Stimulated activated CD4-positive, alpha-beta T cell treated with anti-CD3 and anti-CD28 coated beads, TNF-alpha, amount 100 ng/mL, for 4 hours (primary cell): ENCODE data around the gene PLEKHG1.

Experiments used
- DNase-seq, 3 experiments: peaks; one replicate each; pipeline ENCODE4 v3.0.0-alpha.2; 2020; ENCODE audit warnings: low read depth in 3 of 3

The PLEKHG1 gene

DNA sequence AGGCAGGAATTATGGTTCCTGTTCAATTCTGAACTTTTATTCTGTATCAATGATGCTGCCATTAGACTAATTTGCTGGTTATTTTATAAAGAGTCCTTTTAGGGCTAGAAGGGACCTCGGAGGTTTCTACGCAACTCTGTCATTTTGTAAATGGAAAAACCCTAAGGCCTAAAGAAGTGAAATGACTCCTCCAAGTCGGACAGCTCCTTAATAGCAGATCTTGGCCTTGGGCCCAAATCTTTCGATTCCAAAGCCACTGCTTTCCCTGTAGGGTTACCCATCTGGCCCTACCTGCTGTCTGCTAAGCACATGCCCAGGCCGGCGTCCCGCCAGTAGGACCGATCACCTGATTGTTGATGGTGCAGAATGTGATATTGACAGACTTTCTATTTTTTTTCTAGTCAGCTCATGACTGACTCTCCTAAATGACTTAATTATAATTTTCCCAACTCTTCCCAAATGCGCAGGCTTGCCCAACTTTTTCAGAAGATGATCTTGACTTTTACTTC, 40.2 kb downstream of the PLEKHG1 start:
- no peak for DNase-seq

DNA sequence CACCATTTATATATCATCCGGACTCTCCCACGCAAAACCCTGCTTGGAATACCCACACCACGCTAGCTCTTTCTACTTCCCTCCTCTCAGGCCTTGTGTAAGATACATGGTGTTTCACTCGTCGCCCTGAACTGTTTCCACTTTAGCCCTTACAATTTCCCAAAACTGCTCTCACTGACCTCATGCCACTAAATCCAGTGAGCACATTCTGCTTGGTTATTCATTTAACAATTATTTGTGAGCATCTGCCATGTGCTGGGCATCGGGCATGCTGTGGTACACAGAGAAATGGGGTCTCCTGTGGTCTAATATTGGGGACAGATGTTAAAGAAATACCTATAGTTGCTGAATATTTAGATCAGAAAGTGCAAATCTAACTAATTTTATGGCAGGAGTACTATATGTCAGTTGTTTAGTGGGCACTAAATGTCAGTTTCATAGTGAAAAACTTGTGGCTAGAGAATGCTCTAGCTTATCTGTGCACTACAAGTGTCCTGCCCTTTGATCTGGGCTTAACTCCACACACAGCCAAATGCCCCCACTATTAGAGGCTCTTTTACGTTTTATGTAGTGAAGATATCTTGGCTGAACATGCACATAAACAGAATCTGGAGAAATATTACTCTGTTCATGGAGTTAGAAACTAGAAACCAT, 41.0 kb downstream of the PLEKHG1 start:
- no peak for DNase-seq

GRCh38 chr6:150641398-150642139, 41.9 kb downstream of the PLEKHG1 start:
- DNase-seq: no peak

DNA sequence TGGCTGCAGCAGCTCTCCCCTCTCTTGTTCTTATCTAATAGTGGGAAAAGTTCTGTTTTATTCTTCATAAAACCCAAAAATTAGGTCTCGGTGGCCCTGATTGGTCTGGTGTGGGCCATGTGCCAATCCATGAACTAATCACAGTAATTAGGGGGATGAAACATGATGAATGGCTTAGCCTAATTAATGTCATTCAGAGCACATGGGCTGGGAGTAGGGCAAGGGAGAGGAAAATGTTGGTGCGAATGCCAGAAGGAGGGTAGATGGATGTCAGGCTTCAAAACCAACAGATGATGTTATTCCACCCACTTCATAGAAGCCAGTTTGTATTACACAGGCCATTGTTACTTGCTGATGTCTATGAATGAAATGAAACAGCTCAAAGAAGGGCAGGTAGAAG, 46.5 kb downstream of the PLEKHG1 start:
- no peak for DNase-seq

DNA sequence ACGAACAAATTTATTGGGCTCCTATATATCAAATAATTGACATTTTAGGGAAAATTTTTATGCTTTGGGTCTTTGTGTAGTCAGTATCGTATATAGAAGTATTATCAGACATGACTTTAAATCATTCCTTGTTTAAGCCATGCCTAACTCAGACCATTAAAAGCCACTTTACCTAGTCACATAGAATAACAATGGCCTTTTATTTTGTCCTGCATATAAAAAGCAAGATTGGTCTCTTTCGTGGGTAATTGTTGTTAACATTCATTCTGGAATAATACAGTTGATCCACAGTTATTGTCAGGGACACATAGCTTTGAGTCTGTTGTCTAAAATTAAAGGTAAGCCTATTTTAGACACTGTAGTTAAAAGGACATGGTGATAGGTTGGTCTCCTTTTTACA, 47.4 kb downstream of the PLEKHG1 start:
- no peak for DNase-seq
